Measurements from ENCODE around the gene BAZ2B.

The BAZ2B gene

GRCh38 chr2:159521272-159521671, 95.1 kb downstream of the BAZ2B start:
- DNase-seq: no peak

DNA sequence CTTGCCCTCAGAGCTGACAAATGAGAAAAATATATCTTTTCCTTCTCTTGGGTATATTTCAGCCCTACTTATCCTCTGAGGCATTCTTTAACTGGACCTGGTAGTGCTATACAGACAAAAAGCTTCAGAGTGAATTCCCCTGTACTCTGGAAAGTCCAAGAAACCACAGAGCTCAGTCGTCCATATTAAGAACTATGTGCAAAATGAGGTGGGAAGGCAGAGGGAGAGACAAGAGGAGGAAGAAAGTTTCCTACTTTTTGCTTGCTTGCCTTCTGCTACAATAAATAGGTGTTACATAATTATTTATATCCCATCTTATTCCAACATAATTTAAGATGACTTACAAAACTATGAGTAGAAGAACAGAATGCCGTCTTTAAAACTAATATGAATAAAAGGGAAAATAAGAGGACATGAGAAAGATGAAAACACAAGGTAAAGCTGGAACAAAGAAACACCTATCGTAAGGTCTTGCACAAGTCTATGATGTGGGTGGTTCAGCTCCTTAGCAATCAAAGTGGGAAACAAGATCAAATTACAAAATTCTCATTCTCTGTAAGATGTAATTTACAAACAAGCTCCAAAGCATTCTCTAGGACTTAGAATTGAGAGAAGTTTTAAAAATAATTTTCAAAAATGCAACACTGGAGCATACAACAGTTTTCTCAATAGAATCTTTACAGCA, 97.9 kb downstream of the BAZ2B start:
- no peak for DNase-seq

DNA sequence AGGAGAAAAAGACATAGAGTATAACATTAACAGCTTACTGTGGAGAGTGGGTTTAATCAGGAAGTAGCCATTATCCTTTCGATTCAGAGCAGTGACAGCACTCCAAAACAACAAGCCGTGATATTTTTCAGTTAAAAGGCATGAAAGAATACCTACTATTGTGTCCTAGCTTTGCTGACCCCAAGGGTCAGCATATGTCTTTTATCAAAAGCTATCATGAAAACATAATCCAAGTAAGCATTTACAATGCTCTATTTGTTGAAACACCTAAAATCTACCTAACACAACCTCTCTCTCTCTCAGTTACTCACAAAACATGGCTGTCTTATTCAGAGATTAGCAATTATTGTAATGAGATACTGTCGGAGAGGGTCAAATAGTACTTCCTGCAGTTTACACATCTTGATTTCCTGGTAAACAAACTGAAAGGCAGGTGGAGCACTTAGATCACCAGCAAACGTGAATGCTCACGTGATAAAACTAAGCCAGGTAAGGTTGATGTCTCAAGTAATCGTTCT, 100.0 kb downstream of the BAZ2B start:
- DNase-seq: peak; percentile 14

DNA sequence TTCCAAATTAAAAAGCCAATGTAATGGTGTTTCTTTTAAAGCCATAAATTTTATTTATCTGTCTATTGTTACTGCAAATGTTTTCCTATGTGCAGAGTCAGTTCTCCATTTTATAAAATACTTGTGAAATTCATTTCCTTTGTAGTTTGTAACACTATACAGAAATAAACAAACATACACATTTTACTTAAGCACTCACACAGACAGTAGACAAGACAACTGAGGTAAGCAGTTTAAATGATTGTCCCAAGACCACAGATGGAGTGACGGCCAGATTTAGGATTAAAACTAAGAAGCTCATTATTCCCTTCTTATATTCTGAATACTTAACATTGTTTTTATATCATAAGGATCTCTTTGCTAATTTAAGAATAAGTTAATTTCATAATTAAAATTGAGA, 100.9 kb downstream of the BAZ2B start:
- DNase-seq: no peak

DNA sequence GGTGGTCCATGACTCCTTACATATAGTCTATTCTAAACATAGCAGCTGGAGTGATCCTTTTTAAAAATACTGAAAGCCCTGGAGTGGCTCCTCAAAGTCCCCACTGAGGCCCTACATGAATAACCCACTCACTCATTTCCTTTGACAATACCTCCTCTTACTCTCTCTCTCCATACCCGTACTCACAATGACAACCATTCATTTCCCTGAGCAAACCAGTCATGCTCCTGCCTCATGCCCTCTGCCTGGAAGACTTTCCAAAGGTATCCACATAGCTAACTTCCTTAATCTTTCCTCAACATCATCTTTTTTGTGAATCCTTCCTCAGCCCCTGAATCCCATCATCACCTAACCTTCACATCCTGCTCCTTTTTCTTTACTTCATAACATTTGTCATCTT, 102.6 kb downstream of the BAZ2B start:
- no peak for DNase-seq

DNA sequence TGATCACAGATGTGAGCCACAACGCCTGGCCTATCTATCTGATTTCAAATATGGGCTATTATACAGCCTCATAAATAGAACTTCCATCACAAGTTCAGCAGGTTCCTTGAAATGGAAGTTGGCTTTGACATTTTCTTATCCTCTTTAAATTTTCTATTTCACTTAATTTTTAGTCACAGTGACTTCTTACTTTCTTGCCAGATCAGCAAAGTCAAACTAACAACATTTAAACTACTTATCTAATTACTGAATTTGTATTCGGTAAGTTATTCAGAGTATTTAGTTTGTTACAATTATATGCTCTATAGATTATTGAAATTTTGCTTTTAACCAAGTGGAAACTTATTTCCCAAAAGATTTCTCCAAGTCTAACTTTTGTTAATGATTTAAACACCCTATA, 108.2 kb downstream of the BAZ2B start:
- no peak for DNase-seq

- no peak for DNase-seq
These were observed 109.4 kb downstream of the BAZ2B start for GRCh38 chr2:159506764-159507440.

DNA sequence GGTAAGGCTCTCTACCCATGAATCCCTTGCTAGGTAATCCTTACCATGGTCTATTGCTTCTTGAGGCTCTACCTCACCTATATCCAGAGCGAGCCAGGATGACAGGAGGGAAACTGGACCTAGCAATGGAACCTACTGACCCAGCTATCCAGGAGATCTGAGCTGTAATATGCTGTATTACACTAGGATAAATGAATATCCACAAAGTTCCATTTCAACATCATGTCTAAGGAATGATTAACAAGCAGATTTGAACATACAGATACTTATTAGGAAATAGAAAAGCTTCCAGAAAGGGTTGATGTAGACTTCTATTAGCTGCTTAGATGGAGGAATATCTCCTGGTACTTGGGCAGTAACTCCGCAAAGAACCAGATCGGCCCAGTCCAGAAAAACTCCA, 110.1 kb downstream of the BAZ2B start:
- DNase-seq: no peak

DNA sequence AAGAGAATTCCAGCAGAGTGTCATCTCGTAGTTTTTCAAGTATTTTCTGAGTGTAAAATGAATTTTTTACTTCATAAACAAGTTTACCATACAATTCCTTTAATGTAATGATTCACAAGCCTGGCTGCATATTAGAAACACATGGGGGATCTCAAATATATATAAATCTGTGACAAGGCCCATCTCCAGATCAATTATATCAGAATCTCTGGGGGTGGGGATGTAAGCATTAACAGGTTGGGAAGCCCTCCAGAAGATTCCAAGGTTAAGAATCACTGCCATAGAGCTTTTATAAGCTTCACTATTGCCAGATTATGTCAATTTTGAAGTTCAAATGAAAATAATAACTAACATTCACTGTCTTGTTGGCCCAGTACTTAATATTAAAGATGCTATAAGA, 111.2 kb downstream of the BAZ2B start:
- DNase-seq: peak; percentile 13

- no peak for DNase-seq
These were observed 114.6 kb downstream of the BAZ2B start for GRCh38 chr2:159501743-159502142.

DNA sequence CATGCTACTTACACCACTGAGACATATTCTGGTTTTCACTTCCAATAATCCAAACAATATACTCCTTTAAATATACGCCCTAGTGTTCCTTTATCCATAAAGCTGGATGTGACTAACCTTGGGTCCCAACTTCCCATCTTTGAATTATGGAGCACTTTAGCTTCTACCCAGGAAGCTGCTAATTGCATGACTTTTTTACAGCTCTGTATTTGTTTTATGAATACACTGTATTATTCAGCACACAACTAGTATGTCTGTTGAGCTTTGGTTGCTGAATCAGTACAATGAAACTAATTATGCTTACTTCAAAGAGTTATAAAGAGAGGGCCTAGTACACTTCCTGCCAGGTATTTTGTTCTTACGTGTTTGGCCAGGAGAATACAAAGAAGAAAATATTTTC, 118.5 kb downstream of the BAZ2B start:
- no peak for DNase-seq

- DNase-seq: peak; percentile 87
These were observed 119.1 kb downstream of the BAZ2B start for GRCh38 chr2:159497256-159497655.

DNA sequence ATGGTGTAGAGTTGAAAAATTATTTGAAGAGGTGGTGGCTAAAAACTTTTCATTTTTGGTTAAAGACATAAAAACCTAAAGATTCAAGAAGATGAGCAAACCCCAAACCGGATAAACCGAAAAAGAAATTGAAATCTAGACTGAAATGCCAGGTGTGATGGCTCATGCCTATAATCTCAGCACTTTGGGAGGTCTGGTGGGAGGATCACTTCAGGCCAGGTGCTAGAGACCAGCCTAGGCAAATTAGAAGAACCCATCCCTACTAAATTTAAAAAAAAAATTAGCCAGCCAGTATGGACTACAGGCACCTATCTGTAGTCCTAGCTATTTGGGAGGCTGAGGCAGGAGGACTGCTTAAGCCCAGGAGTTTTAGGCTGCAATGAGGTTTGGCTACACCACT, 126.9 kb downstream of the BAZ2B start:
- no peak for DNase-seq

- DNase-seq: no peak
These were observed 131.8 kb downstream of the BAZ2B start for GRCh38 chr2:159484532-159484931.

- DNase-seq: peak; percentile 15
These were observed 140.0 kb downstream of the BAZ2B start for GRCh38 chr2:159476329-159476728.

DNA sequence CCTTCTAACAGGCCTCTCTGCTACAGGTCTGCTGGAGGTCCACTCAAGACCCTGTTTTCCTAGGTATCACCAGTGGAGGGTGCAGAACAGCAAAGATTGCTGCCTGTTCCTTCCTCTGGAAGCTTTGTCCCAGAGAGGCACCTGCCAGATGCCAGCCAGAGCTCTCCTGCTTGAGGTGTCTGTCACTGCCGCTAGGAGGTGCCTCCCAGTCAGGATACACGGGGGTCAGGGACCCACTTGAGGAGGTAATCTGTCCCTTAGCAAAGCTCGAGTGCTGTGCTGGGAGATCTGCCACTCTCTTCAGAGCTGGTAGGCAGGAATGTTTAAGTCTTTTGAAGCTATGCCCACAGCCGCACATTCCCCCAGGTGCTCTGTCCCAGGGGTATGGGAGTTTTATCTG, 140.6 kb downstream of the BAZ2B start:
- DNase-seq: no peak

DNA sequence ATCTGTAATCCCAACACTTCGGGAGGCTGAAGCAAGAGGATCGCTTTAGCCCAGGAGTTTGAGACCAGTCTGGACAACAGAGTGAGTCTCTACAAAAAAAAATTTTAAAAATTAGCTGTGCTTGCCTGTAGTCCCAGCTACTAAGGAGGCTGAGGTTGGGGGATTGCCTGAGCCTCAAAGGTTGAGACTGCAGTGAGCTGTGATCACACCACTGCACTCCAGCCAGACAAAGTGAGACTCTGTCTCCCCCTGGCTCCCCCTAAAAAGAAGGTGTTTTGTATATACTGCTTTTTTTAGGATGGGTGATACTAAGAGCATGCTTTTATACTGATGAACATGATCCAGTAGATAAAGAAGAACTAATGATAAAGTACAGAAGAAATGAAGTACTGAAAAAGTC, 145.0 kb downstream of the BAZ2B start:
- no peak for DNase-seq

DNA sequence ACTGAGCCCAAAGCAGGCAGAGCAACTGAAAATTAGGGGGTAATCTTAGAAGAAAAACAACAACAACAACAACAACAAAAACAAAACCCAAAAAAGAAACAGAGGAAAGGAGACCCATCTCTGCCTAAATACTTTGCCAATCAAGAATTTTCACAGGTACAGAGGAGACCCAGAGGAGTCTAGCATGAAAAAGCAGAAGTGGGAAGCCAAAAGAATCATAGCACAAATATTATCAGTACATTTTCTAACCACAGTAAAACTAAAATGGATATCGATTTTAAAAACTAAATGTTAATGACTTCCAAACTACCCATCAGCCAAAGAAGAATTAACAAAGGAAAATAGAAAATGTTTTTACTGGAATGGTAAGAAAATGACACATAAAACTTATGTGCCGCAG, 148.1 kb downstream of the BAZ2B start:
- DNase-seq: no peak

DNA sequence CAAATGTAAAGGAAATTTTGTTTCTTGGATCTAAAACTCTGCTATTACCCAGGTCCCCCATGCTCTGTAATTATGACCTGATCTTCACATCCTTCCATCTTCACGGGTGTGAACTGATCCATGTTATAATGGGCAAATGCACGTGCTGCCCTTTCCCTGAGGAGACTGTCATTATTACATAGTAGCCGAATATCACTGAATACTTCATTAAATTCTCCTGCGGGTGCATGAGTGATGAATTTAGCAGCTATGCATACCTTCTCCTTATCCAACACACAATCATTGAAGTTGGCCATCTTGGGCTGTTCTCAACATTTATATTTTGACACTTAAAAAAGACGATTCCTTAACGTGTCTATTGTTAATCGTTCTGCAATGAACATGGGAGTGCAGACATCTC, 153.4 kb downstream of the BAZ2B start:
- DNase-seq: no peak

DNA sequence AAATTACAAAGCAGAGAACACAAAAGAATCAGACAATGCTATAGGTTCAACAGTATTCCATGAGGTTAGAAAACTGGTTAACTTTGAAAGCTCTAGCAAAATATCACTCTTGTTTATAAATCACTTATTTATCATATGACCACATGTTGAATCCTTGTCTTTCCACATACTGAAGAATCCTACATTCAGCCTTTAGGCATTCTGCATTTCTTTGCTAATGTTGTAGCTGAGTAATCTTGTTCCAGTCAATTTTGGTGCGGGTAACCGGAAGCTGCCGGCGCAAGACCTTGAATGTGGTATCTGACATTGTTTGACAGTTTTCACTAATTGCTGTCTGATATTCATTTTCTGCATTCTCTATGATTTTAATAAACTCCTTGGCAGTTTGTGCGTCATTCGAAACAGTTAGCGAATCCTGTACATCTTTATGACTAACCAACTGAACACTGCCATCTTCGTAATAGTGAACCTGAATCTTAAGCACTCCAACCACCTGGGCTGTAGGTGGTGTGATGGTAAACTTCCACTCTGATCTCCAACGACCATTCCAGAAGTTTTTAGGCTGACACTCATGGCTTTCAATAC, 154.1 kb downstream of the BAZ2B start:
- no peak for DNase-seq

DNA sequence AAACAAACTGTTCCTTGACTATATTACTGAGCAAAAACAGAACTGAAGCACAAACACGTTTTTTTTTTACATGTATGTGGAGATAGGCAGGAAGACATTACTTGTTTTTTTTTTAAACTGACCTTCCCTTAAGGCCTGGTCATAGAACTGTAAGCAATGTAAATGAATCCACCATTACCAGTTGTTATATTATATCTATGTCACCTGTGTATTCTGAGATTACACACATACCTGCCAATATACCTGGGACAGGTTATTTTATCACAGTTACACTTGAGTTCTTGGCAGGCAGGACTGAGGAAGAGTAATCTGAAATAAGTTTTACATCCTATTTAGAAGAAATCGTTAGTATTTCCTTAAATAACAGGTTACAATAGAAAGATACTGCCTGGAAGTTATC, 155.3 kb downstream of the BAZ2B start:
- no peak for DNase-seq

GRCh38 chr2:159460227-159460626, 156.1 kb downstream of the BAZ2B start:
- no peak for DNase-seq

- DNase-seq: no peak
These were observed 157.1 kb downstream of the BAZ2B start for GRCh38 chr2:159459279-159459678.

DNA sequence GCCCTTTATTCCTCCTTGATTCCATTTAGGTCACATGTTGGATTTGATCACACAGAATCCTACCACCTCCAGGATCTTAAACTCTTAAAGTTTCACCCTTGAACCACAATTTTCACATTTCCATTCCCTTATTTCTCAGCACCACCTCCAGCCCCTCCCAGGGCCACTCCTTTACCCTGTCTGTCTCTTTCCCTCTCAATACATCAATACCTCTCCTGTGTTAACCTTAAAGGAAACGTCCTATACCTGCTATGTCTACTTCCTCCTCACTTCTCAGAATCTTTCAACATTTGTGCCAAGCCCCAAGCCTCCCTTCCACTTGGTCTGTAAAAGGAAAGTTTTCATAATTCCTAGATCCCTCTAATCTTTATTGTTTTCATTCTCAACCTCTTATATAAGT, 158.8 kb downstream of the BAZ2B start:
- DNase-seq: no peak

Measured in fibroblast of skin of scalp (primary cell).